GM12892 (cell line): ENCODE data around the gene CHRD.

Experiments
- POLR2A ChIP-seq: IDR thresholded peaks from 2 replicates; pipeline ENCODE4 v1.6.1; 2011; ENCODE audit warnings: low read depth, low read length, control low read depth
- POLR2AphosphoS5 ChIP-seq: IDR thresholded peaks from 2 replicates; pipeline ENCODE4 v1.6.1; 2011; ENCODE audit warnings: low read depth, low read length, control low read depth
- TAF1 ChIP-seq: IDR thresholded peaks from 2 replicates; pipeline ENCODE4 v1.6.1; 2011; ENCODE audit warnings: low read depth, mild to moderate bottlenecking, control low read depth, low read length, borderline replicate concordance

DNA sequence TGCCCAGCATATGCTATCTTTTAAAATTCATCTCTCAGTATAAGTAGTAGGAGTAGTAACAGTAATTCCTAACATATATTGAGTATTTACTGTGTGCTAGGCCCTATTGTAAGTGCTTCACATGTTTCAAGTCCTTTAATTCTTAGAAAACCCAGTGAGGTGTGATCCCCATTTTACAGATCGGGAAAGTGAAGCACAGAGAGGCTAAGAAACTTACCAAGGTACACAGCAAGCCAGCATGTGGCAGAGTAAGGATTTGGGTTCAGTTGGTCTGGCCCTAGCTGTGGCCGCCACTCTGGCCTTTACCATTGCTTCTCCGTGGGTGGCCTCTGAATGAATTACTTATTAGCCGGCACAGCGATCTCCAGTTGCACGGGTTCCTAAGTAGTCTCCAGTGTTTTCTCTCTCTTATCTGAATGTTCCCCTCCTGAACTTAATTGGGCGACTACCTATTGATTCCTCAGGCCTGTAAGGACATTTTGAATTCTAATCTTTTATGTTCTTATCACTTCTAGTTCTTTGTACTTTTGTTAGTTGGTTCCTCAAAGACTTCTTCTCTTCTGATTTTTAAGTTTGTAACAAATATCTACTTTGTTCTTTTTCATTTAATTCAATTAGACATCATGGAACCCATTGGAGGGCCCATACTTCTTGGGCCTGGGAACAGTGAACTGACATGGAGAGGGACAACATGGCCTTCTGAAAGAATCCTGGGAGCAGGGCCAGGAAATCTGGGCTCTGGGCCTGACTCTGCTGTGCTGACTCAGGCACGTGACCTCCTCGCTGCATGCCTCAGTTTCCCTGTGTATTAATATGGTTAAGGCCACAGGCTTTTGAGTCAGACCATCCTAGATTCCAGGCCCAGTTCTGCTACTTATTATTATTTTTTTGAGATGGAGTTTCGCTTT, 30.0 kb upstream of the CHRD start:
- TF ChIP-seq TAF1 (no peak), POLR2AphosphoS5 (no peak), POLR2A (no peak)
